Measurements from ENCODE around the gene MSL3B. TPM values are rescaled to one million over a fixed set of nuclear protein-coding genes. Genes with fewer than 3 reads are reported as not detected.

MSL3B gene

DNA sequence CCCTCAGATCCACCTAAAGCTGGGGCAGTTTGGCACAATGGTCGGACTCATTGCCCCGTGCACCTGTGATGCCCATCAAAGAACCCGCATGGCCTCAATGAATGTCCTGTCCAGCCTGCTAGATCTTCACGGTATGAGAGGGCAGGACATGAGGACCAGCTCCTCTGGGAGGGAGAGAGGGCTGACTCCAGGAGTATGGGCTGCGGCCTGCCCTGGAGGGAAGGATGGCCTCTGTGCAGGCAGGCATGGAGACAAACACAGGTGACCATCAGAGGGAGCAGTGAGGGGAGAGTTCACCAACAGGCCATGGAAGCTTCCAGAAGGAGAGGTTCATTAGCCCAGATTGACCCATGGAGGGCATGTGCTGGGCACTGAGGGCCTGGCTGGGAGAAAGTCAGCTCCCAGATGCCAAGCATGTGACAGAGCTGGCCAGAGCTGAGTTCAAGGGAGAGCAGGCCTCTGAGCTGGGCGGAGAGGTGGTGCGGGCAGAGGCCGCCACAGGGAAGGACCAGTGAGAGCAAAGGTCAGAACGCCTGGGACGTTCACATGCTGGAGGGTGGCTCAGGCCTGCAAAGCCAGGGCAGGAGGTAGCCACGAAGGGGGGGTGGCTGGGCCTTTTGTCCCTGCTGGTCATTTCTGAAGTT lies 50.1 kb downstream of the MSL3B start:
- DNase-seq (ENCODE audit: low read depth) = no peak

DNA sequence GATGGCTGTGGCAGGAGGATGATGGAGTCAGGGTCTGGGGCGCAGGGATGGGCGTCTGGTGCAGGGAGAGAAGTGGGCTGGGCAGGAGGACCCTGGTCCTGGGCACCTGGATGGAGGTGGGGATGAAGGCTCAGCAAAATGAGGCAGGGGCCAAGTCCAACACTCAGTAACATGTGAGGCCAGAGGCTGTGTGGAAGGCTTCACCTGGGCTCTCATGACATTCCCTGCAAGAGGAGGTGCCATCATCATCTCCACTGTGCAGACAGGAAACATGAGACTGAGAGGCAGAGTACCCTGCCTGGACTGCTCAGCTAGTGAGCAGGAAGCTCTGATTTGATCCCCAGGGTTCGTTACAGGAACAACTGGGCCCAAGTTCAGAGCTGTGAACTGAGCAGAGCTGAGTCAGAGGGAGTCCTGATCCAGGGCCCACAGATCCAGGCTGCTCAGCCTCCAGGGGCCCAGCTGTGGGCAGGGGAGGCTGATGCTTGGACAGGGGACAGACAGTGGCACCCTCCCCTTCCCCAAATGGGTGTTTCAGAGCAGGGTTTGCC lies 50.8 kb downstream of the MSL3B start:
- DNase-seq (ENCODE audit: low read depth) = no peak

DNA sequence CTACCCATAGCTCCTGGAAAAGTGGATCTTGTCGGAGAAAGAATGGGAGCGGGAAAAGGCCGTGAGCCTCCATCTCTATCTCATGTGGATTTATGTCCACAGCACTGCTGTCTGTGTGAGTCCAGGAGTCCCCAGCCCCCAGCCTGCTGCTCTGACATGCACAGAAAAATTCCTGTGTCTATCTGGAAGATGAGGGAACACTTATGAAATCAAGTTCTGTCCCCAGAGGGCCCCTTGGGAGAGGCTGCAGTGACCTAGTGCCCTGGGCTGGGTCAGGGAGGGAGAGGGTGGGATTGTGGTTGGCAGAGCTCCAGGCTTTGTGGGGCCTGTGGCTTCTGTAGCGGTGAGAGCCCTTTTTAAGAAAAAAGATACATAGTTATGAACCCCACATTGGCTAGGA lies 51.4 kb downstream of the MSL3B start:
- DNase-seq (ENCODE audit: low read depth) = no peak

DNA sequence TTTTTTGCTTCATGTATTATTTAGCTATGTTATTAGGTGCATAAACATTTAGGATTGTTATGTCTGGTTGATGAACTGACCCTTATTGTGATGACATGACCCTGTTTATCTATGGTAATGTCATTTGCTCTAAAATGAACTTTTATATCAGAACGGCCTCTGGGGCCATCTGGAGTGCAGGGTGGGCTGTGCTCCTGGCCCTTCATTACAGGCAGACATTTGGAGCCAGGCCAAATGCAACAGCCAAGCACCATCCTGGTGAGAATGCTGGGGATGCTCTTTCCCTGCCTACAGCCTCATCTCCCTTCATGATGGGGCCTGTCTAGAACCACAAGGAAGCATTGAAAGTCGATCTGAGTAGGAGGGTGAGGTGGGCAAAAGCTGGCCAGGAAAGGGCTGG lies 51.9 kb downstream of the MSL3B start:
- DNase-seq (ENCODE audit: low read depth) = no peak

DNA sequence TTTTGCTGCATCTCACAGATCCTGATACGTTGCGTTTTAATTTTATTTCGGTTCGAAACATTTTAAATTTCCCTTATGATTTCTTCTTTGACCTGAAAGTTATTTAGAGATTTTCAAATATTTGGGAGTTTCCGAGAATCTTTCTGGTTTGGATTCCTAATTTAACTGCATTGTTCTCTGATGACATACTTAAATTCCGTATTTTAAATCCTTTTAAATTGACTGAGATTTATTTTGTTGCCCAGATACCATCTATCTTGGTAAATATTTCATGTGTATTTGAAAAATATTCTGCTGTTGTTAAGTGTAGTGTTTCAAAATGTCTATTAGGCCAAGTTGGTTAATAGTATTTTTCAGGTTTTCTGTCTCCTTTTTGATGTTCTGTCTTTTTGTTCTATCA lies 52.3 kb downstream of the MSL3B start:
- no peak for DNase-seq (ENCODE audit: low read depth)

Other genes starting within 250 kb of the MSL3B start
- gene UGT1A10, start 231.9 kb downstream of the MSL3B start, polyA plus RNA-seq (ENCODE audit: insufficient read length) = not detected
- not detected for gene UGT1A9, start 196.5 kb downstream of the MSL3B start, polyA plus RNA-seq (ENCODE audit: insufficient read length)
- gene UGT1A7, start 186.5 kb downstream of the MSL3B start, polyA plus RNA-seq (ENCODE audit: insufficient read length) = not detected
- not detected for gene UGT1A6, start 175.5 kb downstream of the MSL3B start, polyA plus RNA-seq (ENCODE audit: insufficient read length)
- not detected for gene UGT1A5, start 155.5 kb downstream of the MSL3B start, polyA plus RNA-seq (ENCODE audit: insufficient read length)
- gene UGT1A4, start 149.7 kb downstream of the MSL3B start, polyA plus RNA-seq (ENCODE audit: insufficient read length) = not detected
- gene UGT1A3, start 139.3 kb downstream of the MSL3B start, polyA plus RNA-seq (ENCODE audit: insufficient read length) = not detected
- gene UGT1A1, start 108.1 kb downstream of the MSL3B start, polyA plus RNA-seq (ENCODE audit: insufficient read length) = 0.08 TPM
- gene MROH2A, start 90.1 kb downstream of the MSL3B start, polyA plus RNA-seq (ENCODE audit: insufficient read length) = not detected
- gene HJURP, start 13.9 kb downstream of the MSL3B start, polyA plus RNA-seq (ENCODE audit: insufficient read length) = 10.0 TPM
- 0.25 TPM for gene TRPM8, start 49.0 kb upstream of the MSL3B start, polyA plus RNA-seq (ENCODE audit: insufficient read length)
- not detected for gene SPP2, start 182.3 kb upstream of the MSL3B start, polyA plus RNA-seq (ENCODE audit: insufficient read length)

Data from forelimb muscle (tissue), 1 donor.